HEK293T (cell line): ENCODE results near the gene EPX.

Source experiments
- CTCF ChIA-PET: fragments of 350-600 bp; formaldehyde crosslinking; extraction: SDS; loops from one replicate; lab custom pipeline; 2021; ENCODE audit warnings: antibody characterized with exemption, inconsistent platforms; lab: Yijun Ruan, JAX
- POLR2A ChIA-PET: fragments of 350-600 bp; formaldehyde crosslinking; extraction: SDS; loops from one replicate; lab custom pipeline; 2020; ENCODE audit warnings: antibody characterized with exemption, inconsistent platforms; lab: Yijun Ruan, JAX
- DNase-seq: peaks from one replicate; pipeline ENCODE4 v3.0.0; 2012; ENCODE audit warnings: mixed read lengths; ENCODE audit errors: extremely low spot score
- ARNT ChIP-seq: fragments of 450-650 bp; IDR thresholded peaks from 2 replicates; pipeline ENCODE4 v1.6.1; 2017; ENCODE audit warnings: mild to moderate bottlenecking
- BHLHE40 ChIP-seq: fragments of 450-650 bp; IDR thresholded peaks from 2 replicates; pipeline ENCODE4 v1.6.1; 2016; ENCODE audit warnings: mild to moderate bottlenecking, moderate library complexity, borderline replicate concordance
- CTBP1 ChIP-seq: fragments of 450-650 bp; IDR thresholded peaks from 2 replicates; pipeline ENCODE4 v1.6.1; 2016; ENCODE audit warnings: borderline replicate concordance
- ELF4 ChIP-seq: fragments of 450-650 bp; IDR thresholded peaks from 2 replicates; pipeline ENCODE4 v1.6.1; 2017; ENCODE audit warnings: antibody characterized with exemption
- FOXA1 ChIP-seq: fragments of 450-650 bp; IDR thresholded peaks from 2 replicates; pipeline ENCODE4 v1.6.1; 2016; ENCODE audit warnings: mild to moderate bottlenecking
- FOXK2 ChIP-seq: fragments of 450-650 bp; IDR thresholded peaks from 2 replicates; pipeline ENCODE4 v1.6.1; 2016; ENCODE audit warnings: mild to moderate bottlenecking
- FOXM1 ChIP-seq: fragments of 450-650 bp; IDR thresholded peaks from 2 replicates; pipeline ENCODE4 v1.6.1; 2017; ENCODE audit warnings: mild to moderate bottlenecking, borderline replicate concordance
- HDGF ChIP-seq: fragments of 450-650 bp; IDR thresholded peaks from 2 replicates; pipeline ENCODE4 v1.6.1; 2017; ENCODE audit warnings: antibody characterized with exemption, borderline replicate concordance
- L3MBTL2 ChIP-seq: fragments of 450-650 bp; conservative IDR thresholded peaks from 2 replicates; pipeline ENCODE4 v1.6.1; 2016; ENCODE audit warnings: mild to moderate bottlenecking
- LEF1 ChIP-seq: fragments of 450-650 bp; IDR thresholded peaks from 2 replicates; pipeline ENCODE4 v1.6.1; 2017; ENCODE audit warnings: mild to moderate bottlenecking, borderline replicate concordance
- NFRKB ChIP-seq: fragments of 450-650 bp; IDR thresholded peaks from 2 replicates; pipeline ENCODE4 v1.6.1; 2016; ENCODE audit warnings: mild to moderate bottlenecking, moderate library complexity
- SP1 ChIP-seq: fragments of 450-650 bp; IDR thresholded peaks from 2 replicates; pipeline ENCODE4 v1.6.1; 2017
- SUZ12 ChIP-seq: fragments of 450-650 bp; IDR thresholded peaks from 2 replicates; pipeline ENCODE4 v1.6.1; 2016; ENCODE audit warnings: mild to moderate bottlenecking
- TARDBP ChIP-seq: fragments of 450-650 bp; IDR thresholded peaks from 2 replicates; pipeline ENCODE4 v1.6.1; 2016
- ZNF384 ChIP-seq: fragments of 450-650 bp; IDR thresholded peaks from 2 replicates; pipeline ENCODE4 v1.6.1; 2016
- TF ChIP-seq, protein P1 (sequence below): fragments of 450-650 bp; IDR thresholded peaks from 2 replicates; pipeline ENCODE4 v1.6.1; 2016

The EPX gene

DNA sequence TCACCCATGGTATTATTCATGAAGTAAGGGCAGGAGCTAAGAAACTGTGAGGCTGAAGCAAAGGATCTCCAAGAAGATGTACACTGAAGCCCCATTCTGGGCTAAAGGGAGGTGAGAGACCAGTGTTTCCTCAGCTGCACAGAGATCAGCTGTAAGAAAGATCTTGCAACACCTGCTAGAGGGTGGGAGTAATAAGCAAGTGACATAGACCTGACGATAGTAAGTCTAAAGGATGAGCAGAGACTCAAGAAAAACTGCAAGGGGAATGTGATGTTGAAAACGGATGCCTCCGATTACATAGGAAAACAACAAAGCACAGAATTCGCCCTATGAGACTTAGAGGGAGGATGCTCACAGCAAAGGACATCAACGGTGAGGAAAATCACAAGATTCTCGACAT, 25.8 kb upstream of the EPX start, which contains the start of gene OR4D2:
OR4D2 (plus strand) TSS at position 301 of the 400 bp plus-strand sequence. CDS start 2,674 bp downstream, outside the sequence.
- ChIA-PET CTCF (no interaction called here), POLR2A (no interaction called here)
- TF ChIP-seq ZNF384 = no peak
- no peak for TF ChIP-seq LEF1
- no peak for TF ChIP-seq BHLHE40
- TF ChIP-seq FOXM1 = no peak
- TF ChIP-seq SUZ12 = no peak
- TF ChIP-seq FOXK2 = no peak
- DNase-seq = no peak

DNA sequence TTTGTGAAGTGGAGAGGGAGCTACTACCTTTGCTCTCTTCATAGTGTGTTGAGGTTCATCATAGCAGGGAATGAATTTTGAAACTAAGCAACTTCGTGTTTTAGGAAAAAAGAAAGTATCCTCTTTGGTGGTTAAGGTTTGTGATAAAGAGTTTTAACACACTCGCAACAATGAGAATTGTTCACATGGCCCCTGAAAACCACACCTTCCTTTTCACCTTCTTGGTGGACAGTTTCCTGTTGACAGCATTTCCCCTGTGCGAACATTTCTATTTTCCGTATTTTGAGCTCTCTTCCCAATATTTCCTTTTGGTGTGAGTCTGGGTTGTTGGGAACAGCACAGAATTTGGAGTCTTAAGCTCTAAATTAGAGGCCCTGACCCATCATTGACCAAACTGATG, 21.9 kb upstream of the EPX start:
- TF ChIP-seq SUZ12 (no peak), SP1 (no peak)
- CTCF ChIA-PET = interaction anchor here (0.5 to 0.6 kb wide), 2 partner anchors 35 to 924 kb away, joined by 3 to 8 read pairs; no protein-coding TSS in a partner anchor
- POLR2A ChIA-PET = no interaction called here
- no peak for DNase-seq

DNA sequence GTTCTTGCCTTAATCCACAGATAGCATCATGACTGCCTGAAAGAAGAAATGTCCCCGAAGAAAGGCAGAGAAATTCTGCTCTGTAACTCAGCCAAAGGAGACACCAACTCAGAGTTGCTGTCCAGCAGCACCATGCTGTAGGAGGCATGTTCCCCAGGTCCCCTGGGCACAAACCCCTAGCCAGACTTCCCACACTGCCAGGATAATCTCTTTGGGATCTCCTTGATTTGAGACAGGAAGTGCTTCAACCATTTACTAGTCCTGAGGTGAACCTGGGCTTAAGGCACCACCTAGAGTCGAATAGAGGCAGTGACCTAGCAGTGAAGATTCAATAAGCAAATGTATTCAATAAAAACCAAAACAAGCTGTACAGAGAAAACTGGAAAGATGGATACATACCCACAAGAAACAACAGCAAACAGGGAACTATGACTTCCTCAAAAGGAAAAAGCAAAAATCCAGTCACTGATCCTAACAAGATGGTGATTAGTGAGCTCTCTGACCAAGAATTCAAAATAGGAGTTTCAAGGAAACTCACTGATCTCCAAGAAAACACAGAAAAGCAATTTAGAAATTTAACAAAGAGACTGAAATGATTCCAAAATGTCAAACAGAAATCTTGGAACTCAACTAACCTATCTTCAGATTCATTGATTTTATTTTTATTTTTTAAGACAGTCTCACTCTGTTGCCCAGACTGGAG, 20.0 kb upstream of the EPX start:
- CTCF ChIA-PET = interaction anchor here (0.7 to 1.3 kb wide), 8 partner anchors 15 to 205 kb away, joined by 3 to 4 read pairs (median 3); no protein-coding TSS in a partner anchor
- peak; percentile 64 for DNase-seq
- TF ChIP-seq BHLHE40 (no peak), SUZ12 (no peak), CTBP1 (no peak), SP1 (no peak), ARNT (no peak), L3MBTL2 (no peak), TARDBP (no peak), ZNF384 (no peak), NFRKB (no peak), FOXM1 (no peak), FOXA1 (no peak), HDGF (no peak), ELF4 (no peak)
- TF ChIP-seq, protein P1, sequence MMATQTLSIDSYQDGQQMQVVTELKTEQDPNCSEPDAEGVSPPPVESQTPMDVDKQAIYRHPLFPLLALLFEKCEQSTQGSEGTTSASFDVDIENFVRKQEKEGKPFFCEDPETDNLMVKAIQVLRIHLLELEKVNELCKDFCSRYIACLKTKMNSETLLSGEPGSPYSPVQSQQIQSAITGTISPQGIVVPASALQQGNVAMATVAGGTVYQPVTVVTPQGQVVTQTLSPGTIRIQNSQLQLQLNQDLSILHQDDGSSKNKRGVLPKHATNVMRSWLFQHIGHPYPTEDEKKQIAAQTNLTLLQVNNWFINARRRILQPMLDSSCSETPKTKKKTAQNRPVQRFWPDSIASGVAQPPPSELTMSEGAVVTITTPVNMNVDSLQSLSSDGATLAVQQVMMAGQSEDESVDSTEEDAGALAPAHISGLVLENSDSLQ = no peak
- POLR2A ChIA-PET = no interaction called here

DNA sequence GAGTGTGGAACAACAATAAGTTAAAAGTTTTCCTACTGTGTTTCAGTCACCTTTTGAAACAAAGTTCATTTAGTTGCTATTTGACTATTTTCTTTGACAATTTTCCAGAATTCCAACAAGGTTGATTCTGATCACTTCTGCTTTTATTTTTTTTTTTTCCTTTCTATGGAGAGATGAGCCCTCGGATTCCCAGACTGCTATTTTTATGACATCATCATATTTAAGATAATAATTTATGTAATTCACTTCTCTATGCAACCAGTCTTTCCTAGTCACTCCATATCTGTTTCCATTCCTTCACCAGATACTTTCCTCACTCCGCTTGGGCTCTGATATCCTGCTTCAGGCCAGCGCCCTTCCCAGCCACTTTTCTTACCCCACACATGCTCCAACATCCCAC, 17.7 kb upstream of the EPX start:
- POLR2A ChIA-PET = interaction anchor here (1.1 kb wide), 1 partner anchor 18 kb away, joined by 3 read pairs; no protein-coding TSS in a partner anchor
- TF ChIP-seq FOXA1 (no peak), BHLHE40 (no peak), SP1 (no peak), HDGF (no peak), SUZ12 (no peak), CTBP1 (no peak), LEF1 (no peak), ARNT (no peak)
- DNase-seq = no peak
- CTCF ChIA-PET = no interaction called here

DNA sequence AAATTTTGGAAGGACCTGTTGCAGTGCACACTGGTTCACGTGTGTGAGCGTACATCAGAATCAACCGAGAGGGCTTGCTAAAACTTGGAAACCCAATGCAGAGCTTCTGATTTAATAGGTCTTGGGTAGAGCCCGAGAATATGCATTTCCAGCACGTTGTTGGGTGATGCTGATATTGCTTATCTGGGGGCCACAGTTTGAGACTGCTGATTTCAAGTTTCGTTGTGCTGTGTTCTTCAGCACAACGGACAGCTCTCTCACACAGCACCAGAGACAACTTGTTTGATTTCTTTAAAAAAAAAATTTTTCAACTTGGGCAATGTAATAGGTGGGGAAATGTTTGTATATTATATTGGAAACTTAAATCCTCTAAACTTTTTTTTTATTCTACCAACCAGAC, 16.3 kb upstream of the EPX start:
- DNase-seq = no peak
- CTCF ChIA-PET = no interaction called here
- TF ChIP-seq, protein P1 = no peak
- no peak for TF ChIP-seq TARDBP
- TF ChIP-seq ZNF384 = no peak
- no peak for TF ChIP-seq FOXK2
- no peak for TF ChIP-seq BHLHE40
- no peak for TF ChIP-seq ELF4
- TF ChIP-seq SUZ12 = no peak
- no peak for TF ChIP-seq ARNT
- no peak for TF ChIP-seq NFRKB
- TF ChIP-seq CTBP1 = no peak
- no peak for TF ChIP-seq LEF1
- no peak for TF ChIP-seq L3MBTL2
- no peak for TF ChIP-seq HDGF
- no peak for TF ChIP-seq SP1
- no peak for TF ChIP-seq FOXM1
- TF ChIP-seq FOXA1 = no peak
- POLR2A ChIA-PET = no interaction called here

DNA sequence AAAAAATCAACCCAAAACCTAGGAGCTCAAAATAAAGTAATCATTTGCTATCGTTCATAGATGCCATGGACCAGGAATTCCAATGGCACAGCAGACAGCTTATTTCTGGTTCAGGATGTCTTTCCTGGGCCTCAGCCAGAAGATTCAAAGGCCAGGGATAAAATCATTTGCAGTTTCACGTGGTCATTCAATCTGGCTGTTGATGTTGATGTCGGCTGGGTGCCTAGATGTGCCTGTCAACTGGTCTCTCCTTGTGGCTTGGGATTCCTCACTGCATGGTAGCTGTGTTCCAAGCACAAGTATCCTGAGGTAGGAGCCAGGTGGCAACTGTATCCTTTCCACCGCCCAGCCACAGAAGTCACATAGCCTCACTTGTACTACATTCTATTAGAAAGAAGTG, 10.7 kb upstream of the EPX start:
- CTCF ChIA-PET = no interaction called here
- no peak for TF ChIP-seq FOXA1
- no peak for TF ChIP-seq L3MBTL2
- no peak for TF ChIP-seq SUZ12
- no peak for TF ChIP-seq FOXK2
- no peak for TF ChIP-seq FOXM1
- TF ChIP-seq ARNT = no peak
- no peak for TF ChIP-seq TARDBP
- TF ChIP-seq SP1 = no peak
- no peak for TF ChIP-seq NFRKB
- TF ChIP-seq CTBP1 = no peak
- no peak for TF ChIP-seq ZNF384
- TF ChIP-seq, protein P1 = no peak
- no peak for TF ChIP-seq LEF1
- no peak for TF ChIP-seq HDGF
- no peak for TF ChIP-seq ELF4
- TF ChIP-seq BHLHE40 = no peak
- POLR2A ChIA-PET = no interaction called here

More for the DNA sequence above, 10.7 kb upstream of the EPX start:
- no peak for DNase-seq
